Astrocyte (in vitro differentiated cells and primary cell): ENCODE measurements around the gene GRAMD4. TPM values are rescaled to one million over a fixed set of nuclear protein-coding genes. Genes with fewer than 3 reads are reported as not detected.

Source experiments
- DNase-seq: peaks from one replicate; pipeline ENCODE4 v3.0.0-alpha.2; 2010; ENCODE audit warnings: low read depth
- FAIRE-seq: peaks from 2 replicates; lab custom pipeline; 2011; peaks lifted over from hg19 to GRCh38; lab: Jason Lieb, UNC
- H2AFZ ChIP-seq: 2 replicates; pipeline ENCODE4 v1.6.0; 2012; ENCODE audit warnings: low read depth, low read length, inconsistent platforms
- H3K27ac ChIP-seq: 2 replicates; pipeline ENCODE4 v1.5.1; 2011; ENCODE audit warnings: low read depth, low read length, inconsistent platforms
- H3K27me3 ChIP-seq: 2 replicates; pipeline ENCODE4 v1.6.0; 2011; ENCODE audit warnings: low read length, inconsistent platforms; ENCODE audit not compliant: insufficient read depth
- H3K36me3 ChIP-seq: 2 replicates; pipeline ENCODE4 v1.5.1; 2011; ENCODE audit warnings: low read length, inconsistent platforms; ENCODE audit not compliant: insufficient read depth
- H3K4me1 ChIP-seq: 2 replicates; pipeline ENCODE4 v1.5.1; 2011; ENCODE audit warnings: low read length, inconsistent platforms; ENCODE audit not compliant: insufficient read depth
- H3K4me2 ChIP-seq: 2 replicates; pipeline ENCODE4 v1.6.0; 2012; ENCODE audit warnings: low read length, inconsistent platforms
- H3K4me3 ChIP-seq: 2 replicates; pipeline ENCODE4 v1.5.1; 2011; ENCODE audit warnings: low read depth, mild to moderate bottlenecking, low read length, inconsistent platforms; ENCODE audit not compliant: insufficient read depth
- H3K79me2 ChIP-seq: 2 replicates; pipeline ENCODE4 v1.6.0; 2012; ENCODE audit warnings: mild to moderate bottlenecking, low read length, inconsistent platforms; ENCODE audit not compliant: insufficient read depth
- H3K9ac ChIP-seq: 2 replicates; pipeline ENCODE4 v1.6.0; 2012; ENCODE audit warnings: mild to moderate bottlenecking, low read length, inconsistent platforms
- H3K9me3 ChIP-seq: 2 replicates; pipeline ENCODE4 v1.5.1; 2012; ENCODE audit warnings: low read depth, mild to moderate bottlenecking, low read length, inconsistent platforms; ENCODE audit not compliant: insufficient read depth
- H4K20me1 ChIP-seq: 2 replicates; pipeline ENCODE4 v1.6.0; 2012; ENCODE audit warnings: low read length, inconsistent platforms; ENCODE audit not compliant: insufficient read depth
- H3K27ac Mint-ChIP-seq: one replicate; pipeline ENCODE4 v1.8.0; 2021; ENCODE audit warnings: mild to moderate bottlenecking, mixed read lengths; ENCODE audit not compliant: unreplicated experiment
- H3K27me3 Mint-ChIP-seq: one replicate; pipeline ENCODE4 v1.8.0; 2021; ENCODE audit warnings: low read depth, mixed read lengths; ENCODE audit not compliant: unreplicated experiment
- H3K36me3 Mint-ChIP-seq: one replicate; pipeline ENCODE4 v1.8.0; 2021; ENCODE audit warnings: low read depth, mixed read lengths; ENCODE audit not compliant: unreplicated experiment
- H3K4me1 Mint-ChIP-seq: one replicate; pipeline ENCODE4 v1.8.0; 2021; ENCODE audit warnings: low read depth, mixed read lengths; ENCODE audit not compliant: unreplicated experiment
- H3K4me3 Mint-ChIP-seq: one replicate; pipeline ENCODE4 v1.8.0; 2021; ENCODE audit warnings: mild to moderate bottlenecking, moderate library complexity, mixed read lengths; ENCODE audit not compliant: unreplicated experiment
- H3K9me3 Mint-ChIP-seq: one replicate; pipeline ENCODE4 v1.8.0; 2021; ENCODE audit warnings: mild to moderate bottlenecking, mixed read lengths; ENCODE audit not compliant: unreplicated experiment
- EZH2 ChIP-seq: IDR thresholded peaks from 2 replicates; pipeline ENCODE4 v1.6.1; 2012; ENCODE audit warnings: mild to moderate bottlenecking, low read length, inconsistent platforms; ENCODE audit not compliant: insufficient read depth
- total RNA-seq: library from RNA; stranded (reverse); gene quantifications from 2 replicates; pipeline ENCODE4 v1.2.1, GENCODE V29; 2021
- TF ChIP-seq, protein P1 (sequence below): IDR thresholded peaks from 2 replicates; pipeline ENCODE4 v1.5.1; 2011; ENCODE audit warnings: low read depth, mild to moderate bottlenecking, inconsistent platforms, low read length, moderate library complexity; ENCODE audit not compliant: insufficient read depth

The GRAMD4 gene
- total RNA-seq, 1 donor from 2014 or later: 17.8 TPM

DNA sequence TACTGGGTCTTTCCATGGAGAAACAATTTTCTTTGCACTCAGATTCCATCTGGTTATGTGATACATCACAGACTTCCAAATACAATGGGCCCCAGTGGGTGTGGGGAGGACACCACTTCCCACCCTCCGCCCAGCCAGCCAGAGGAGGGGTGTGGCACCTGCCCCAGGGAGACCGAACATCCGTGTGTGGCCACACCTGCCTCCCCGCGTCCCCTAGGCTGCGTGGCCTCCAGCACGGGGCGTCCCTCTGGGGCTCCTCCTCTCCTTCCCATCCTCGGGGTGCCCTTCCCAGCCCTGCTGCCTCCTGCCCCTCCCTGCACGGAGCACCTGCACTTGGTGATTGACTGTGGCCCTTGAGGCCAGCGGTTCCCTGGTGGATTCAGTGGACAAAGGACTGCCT is 68.8 kb downstream of the GRAMD4 start:
- no peak overlapping the region for H3K4me2 ChIP-seq
- no peak overlapping the region for H3K27ac Mint-ChIP-seq
- no peak overlapping the region for H3K4me3 ChIP-seq
- no peaks in the 10 kb centered on the region for H3K4me1 Mint-ChIP-seq
- DNase-seq (no peak), FAIRE-seq (no peak)
- no peaks in the 10 kb centered on the region for H3K27me3 ChIP-seq
- peaks cover 15% of the 10 kb centered on the region for H3K36me3 ChIP-seq
- peaks cover 18% of the 10 kb centered on the region for H3K36me3 Mint-ChIP-seq
- H4K20me1 ChIP-seq: peaks cover 9% of the 10 kb centered on the region
- no peaks in the 10 kb centered on the region for H3K9me3 ChIP-seq
- H3K27me3 Mint-ChIP-seq: no peaks in the 10 kb centered on the region
- no peak overlapping the region for H3K9ac ChIP-seq
- H3K4me3 Mint-ChIP-seq: no peak overlapping the region
- no peaks in the 10 kb centered on the region for H3K9me3 Mint-ChIP-seq
- no peaks in the 10 kb centered on the region for H3K79me2 ChIP-seq
- H3K4me1 ChIP-seq: no peaks in the 10 kb centered on the region
- no peak for TF ChIP-seq EZH2
- TF ChIP-seq, protein P1, sequence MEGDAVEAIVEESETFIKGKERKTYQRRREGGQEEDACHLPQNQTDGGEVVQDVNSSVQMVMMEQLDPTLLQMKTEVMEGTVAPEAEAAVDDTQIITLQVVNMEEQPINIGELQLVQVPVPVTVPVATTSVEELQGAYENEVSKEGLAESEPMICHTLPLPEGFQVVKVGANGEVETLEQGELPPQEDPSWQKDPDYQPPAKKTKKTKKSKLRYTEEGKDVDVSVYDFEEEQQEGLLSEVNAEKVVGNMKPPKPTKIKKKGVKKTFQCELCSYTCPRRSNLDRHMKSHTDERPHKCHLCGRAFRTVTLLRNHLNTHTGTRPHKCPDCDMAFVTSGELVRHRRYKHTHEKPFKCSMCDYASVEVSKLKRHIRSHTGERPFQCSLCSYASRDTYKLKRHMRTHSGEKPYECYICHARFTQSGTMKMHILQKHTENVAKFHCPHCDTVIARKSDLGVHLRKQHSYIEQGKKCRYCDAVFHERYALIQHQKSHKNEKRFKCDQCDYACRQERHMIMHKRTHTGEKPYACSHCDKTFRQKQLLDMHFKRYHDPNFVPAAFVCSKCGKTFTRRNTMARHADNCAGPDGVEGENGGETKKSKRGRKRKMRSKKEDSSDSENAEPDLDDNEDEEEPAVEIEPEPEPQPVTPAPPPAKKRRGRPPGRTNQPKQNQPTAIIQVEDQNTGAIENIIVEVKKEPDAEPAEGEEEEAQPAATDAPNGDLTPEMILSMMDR: no peak
- H3K27ac ChIP-seq: no peak overlapping the region
- H2AFZ ChIP-seq: no peak overlapping the region

DNA sequence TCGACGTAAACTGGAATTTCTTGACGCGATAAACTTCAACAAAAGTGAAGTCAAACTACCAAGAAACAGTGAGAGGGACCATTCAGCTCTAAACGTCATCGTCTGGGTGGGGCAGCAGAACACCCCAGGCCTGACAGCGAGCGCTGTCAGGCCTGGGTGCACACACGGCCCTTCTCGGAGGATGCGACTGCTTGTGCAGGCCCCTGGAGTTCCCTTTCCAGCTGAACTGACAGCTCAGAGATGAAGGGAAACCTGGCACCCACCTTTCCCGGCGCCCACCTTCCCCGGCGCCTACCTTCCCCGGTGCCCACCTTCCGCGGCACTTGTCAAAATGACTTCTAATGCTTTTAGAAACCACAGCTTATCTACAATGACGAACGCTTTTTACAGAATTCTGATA is 70.0 kb downstream of the GRAMD4 start:
- Mint-ChIP-seq H3K36me3 (peaks cover 24% of the 10 kb centered on the region), H3K4me1 (no peaks in the 10 kb centered on the region), H3K9me3 (no peaks in the 10 kb centered on the region), H3K4me3 (no peak overlapping the region), H3K27me3 (no peaks in the 10 kb centered on the region), H3K27ac (no peak overlapping the region)
- FAIRE-seq: no peak
- Histone ChIP-seq H3K9ac (no peak overlapping the region), H3K4me2 (no peak overlapping the region), H3K27me3 (no peaks in the 10 kb centered on the region), H4K20me1 (peaks cover 5% of the 10 kb centered on the region), H3K9me3 (no peaks in the 10 kb centered on the region), H3K4me1 (no peaks in the 10 kb centered on the region), H3K79me2 (no peaks in the 10 kb centered on the region), H3K4me3 (no peak overlapping the region), H3K36me3 (peaks cover 18% of the 10 kb centered on the region), H3K27ac (no peak overlapping the region), H2AFZ (no peak overlapping the region)
- TF ChIP-seq, protein P1: no peak
- no peak for TF ChIP-seq EZH2
- no peak for DNase-seq

DNA sequence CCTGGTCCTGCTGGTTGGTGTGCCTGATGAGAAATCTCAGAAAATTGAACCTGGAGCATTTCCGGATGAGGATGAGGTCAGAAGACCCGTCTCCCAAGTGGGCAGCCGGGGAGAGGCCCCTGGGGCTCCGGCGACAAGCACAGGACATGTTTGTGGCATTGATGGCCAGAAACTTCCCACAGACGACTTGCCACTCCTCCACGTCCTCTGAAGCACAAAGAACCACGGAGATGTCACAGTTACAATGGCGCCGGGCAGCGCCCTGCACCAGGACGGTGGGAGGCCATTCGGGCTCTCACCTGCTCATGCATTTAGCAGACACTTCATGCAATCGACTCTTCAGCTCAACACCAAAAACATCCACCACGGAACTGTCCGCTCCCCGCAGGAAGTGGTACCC is 71.4 kb downstream of the GRAMD4 start:
- no peak for DNase-seq
- no peak for FAIRE-seq
- H3K4me3 Mint-ChIP-seq: no peak overlapping the region

More for the DNA sequence above, 71.4 kb downstream of the GRAMD4 start:
- no peaks in the 10 kb centered on the region for H3K4me1 Mint-ChIP-seq
- TF ChIP-seq, protein P1: no peak
- no peak for TF ChIP-seq EZH2
- Histone ChIP-seq H3K9me3 (no peaks in the 10 kb centered on the region), H3K79me2 (no peaks in the 10 kb centered on the region), H3K4me1 (no peaks in the 10 kb centered on the region), H3K36me3 (peaks cover 21% of the 10 kb centered on the region), H3K4me2 (no peak overlapping the region), H4K20me1 (peaks cover 5% of the 10 kb centered on the region), H2AFZ (no peak overlapping the region), H3K27ac (no peak overlapping the region), H3K27me3 (no peaks in the 10 kb centered on the region), H3K4me3 (no peak overlapping the region), H3K9ac (no peak overlapping the region)
- no peaks in the 10 kb centered on the region for H3K9me3 Mint-ChIP-seq
- no peak overlapping the region for H3K27ac Mint-ChIP-seq
- H3K36me3 Mint-ChIP-seq: peaks cover 18% of the 10 kb centered on the region
- H3K27me3 Mint-ChIP-seq: no peaks in the 10 kb centered on the region
